SU-DHL-6 (cell line): Measurements from ENCODE around the gene DDX31.

Source experiments
- H2AFZ ChIP-seq: fragments of 200-600 bp; sonication (generic); 2 replicates; pipeline ENCODE4 v1.6.1; 2014; ENCODE audit warnings: low read depth, mild to moderate bottlenecking, moderate library complexity, mixed read lengths, antibody characterized with exemption, low read length; ENCODE audit not compliant: severe bottlenecking
- H3F3A ChIP-seq: fragments of 200-600 bp; shearing (Covaris generic); 2 replicates; pipeline ENCODE4 v1.6.0; 2016; ENCODE audit warnings: antibody characterized with exemption, mild to moderate bottlenecking; ENCODE audit not compliant: insufficient read depth
- H3K27ac ChIP-seq: fragments of 200-600 bp; sonication (generic); 2 replicates; pipeline ENCODE4 v1.5.1; 2016; ENCODE audit warnings: low read depth, mild to moderate bottlenecking, low read length, moderate library complexity, mixed read lengths
- H3K27me3 ChIP-seq: fragments of 200-600 bp; sonication (generic), shearing (Covaris generic); 2 replicates; pipeline ENCODE4 v1.6.0; 2014; ENCODE audit warnings: mild to moderate bottlenecking, low read length
- H3K36me3 ChIP-seq: fragments of 200-600 bp; sonication (generic); 2 replicates; pipeline ENCODE4 v1.6.1; 2014; ENCODE audit warnings: mild to moderate bottlenecking, low read length, mixed read lengths
- H3K4me2 ChIP-seq: fragments of 300-600, 200-600 bp; shearing (Covaris generic), sonication (generic); 2 replicates; pipeline ENCODE4 v1.6.0; 2014; ENCODE audit warnings: low read length, low read depth, mild to moderate bottlenecking; ENCODE audit not compliant: poor library complexity, severe bottlenecking
- H3K4me3 ChIP-seq: fragments of 200-600 bp; sonication (generic); 2 replicates; pipeline ENCODE4 v1.5.1; 2014; ENCODE audit warnings: antibody characterized with exemption, low read length, mild to moderate bottlenecking, mixed read lengths; ENCODE audit not compliant: insufficient read depth, poor library complexity, severe bottlenecking
- H3K79me2 ChIP-seq: fragments of 200-600 bp; sonication (generic); 2 replicates; pipeline ENCODE4 v1.6.1; 2014; ENCODE audit warnings: mild to moderate bottlenecking, low read length, moderate library complexity; ENCODE audit not compliant: insufficient read depth
- H3K9ac ChIP-seq: fragments of 200-600 bp; sonication (generic); 2 replicates; pipeline ENCODE4 v1.7.0; 2014; ENCODE audit warnings: mild to moderate bottlenecking, low read length
- H3K9me2 ChIP-seq: fragments of 200-600 bp; sonication (generic); replicated peaks from 2 replicates; pipeline ENCODE4 v1.6.1; 2014; ENCODE audit warnings: low read length; ENCODE audit not compliant: insufficient read depth
- H3K9me3 ChIP-seq: fragments of 200-600 bp; sonication (generic); 2 replicates; pipeline ENCODE4 v1.6.1; 2014; ENCODE audit warnings: low read length, mixed read lengths; ENCODE audit not compliant: insufficient read depth
- H4K20me1 ChIP-seq: fragments of 200-600 bp; sonication (generic); 2 replicates; pipeline ENCODE4 v1.6.1; 2014; ENCODE audit warnings: low read depth, mild to moderate bottlenecking, antibody characterized with exemption, low read length, moderate library complexity, mixed read lengths
- CTCF ChIP-seq: fragments of 200-600 bp; sonication (generic); IDR thresholded peaks from one replicate; pipeline ENCODE4 v1.5.1; 2017; ENCODE audit warnings: antibody characterized with exemption, mild to moderate bottlenecking, low read length, moderate library complexity; ENCODE audit not compliant: insufficient read depth, poor library complexity, severe bottlenecking
- EZH2phosphoT487 ChIP-seq: fragments of 200-600 bp; sonication (generic), shearing (Covaris generic); conservative IDR thresholded peaks from 2 replicates; pipeline ENCODE4 v1.6.1; 2018; ENCODE audit warnings: mild to moderate bottlenecking, antibody characterized with exemption, low read length, moderate library complexity, mixed read lengths

DDX31 gene

DNA sequence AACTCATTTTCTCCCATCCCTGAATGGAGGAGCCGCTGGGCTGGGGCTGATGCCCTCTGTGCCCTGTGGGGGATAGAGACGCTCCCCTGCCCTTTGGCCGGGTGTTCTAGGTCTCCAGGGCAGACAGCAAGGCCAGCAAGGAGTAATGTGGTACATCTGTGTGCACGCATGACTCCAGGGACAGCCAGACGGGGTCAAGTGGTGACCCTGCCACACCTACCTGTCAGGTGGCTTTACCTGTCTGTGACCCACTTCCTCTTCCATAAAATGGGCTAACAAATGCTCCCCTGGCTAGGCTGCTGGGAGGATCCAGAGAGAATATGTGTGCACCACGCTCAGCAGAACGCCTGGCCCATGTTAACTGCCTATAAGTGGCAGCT lies 122.7 kb downstream of the DDX31 start:
- Histone ChIP-seq H3K79me2 (no peaks in the 10 kb centered on the region), H3K9me3 (no peaks in the 10 kb centered on the region), H3K4me3 (no peak overlapping the region), H3K36me3 (no peaks in the 10 kb centered on the region), H2AFZ (peak overlapping the region; percentile 7), H4K20me1 (no peaks in the 10 kb centered on the region), H3K9ac (peak overlapping the region; percentile 51), H3F3A (peaks cover 20% of the 10 kb centered on the region), H3K27ac (peak overlapping the region; percentile 98), H3K9me2 (no peaks in the 10 kb centered on the region), H3K27me3 (no peaks in the 10 kb centered on the region), H3K4me2 (peak overlapping the region; percentile 68)
- TF ChIP-seq CTCF (no peak), EZH2phosphoT487 (no peak)

DNA sequence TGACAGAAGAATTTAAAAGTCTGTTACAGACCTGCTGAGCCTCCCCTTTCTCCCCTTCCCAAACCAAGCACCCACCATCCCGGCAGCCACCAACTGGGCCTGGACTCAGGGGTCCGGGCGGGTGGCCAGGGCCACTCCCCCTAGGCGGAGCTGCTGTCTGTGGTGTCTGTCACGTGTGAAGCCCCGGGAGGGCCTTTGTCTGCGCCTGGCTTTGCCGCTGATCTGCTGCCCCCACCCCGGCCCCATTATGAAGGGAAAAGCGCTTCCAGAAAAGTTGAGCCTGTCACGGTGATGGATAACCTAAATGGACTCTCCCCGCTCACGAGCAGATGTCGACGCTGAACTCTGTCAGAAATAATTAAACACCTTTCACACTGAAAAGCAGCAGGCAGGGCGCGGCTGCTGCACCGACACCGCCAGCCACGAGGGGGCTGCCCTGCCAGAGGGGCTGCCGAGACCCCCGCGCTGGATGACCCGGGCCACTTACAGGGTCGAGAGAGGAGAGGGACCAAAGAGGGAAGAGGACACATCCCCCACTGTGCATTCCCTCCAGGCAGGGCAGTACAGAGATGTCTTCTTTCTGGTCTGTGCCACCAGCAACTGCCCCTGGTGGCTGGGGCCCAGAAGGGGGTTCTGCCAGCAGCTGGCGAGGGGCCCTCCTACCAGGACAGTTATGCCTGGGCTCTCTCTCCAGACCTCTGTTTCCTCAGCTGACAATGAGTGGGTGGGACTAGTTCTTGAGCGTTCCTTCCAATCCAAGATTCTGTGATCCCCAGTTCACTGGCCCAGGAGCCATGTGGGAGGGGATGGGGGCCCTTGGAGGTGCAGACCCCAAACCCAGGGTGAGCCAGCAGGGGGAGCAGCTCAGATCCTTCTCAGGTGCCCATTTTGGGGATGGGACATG lies 123.4 kb downstream of the DDX31 start:
- TF ChIP-seq EZH2phosphoT487: no peak
- TF ChIP-seq CTCF: peak; percentile 78
- Histone ChIP-seq H3K9me2 (no peaks in the 10 kb centered on the region), H3K79me2 (no peaks in the 10 kb centered on the region), H2AFZ (peak overlapping the region; percentile 63), H3K36me3 (no peaks in the 10 kb centered on the region), H3K27me3 (no peaks in the 10 kb centered on the region), H3K9me3 (no peaks in the 10 kb centered on the region), H3K27ac (peak overlapping the region; percentile 98), H4K20me1 (no peaks in the 10 kb centered on the region), H3K4me3 (peak overlapping the region; percentile 10), H3K4me2 (peak overlapping the region; percentile 68), H3K9ac (peak overlapping the region; percentile 51), H3F3A (peaks cover 20% of the 10 kb centered on the region)

DNA sequence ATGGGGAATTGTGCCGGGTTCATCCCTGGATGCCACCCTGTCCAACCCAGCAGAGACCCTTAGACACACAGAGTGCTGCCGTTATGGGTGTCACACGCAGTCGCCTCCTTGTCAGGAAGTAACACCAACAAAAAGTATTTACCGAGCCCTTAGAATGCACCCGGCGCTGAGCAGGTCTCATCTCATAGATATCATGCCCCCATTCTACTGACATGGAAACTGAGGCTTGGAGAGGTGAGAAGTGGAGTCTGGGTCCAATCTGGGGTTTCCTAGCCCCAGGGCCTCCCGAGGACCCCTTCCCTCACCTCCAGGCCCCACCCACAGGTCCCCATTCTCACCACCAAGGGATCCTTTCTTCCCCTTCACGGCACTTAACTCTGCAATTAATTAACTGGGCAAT lies 124.2 kb downstream of the DDX31 start:
- no peaks in the 10 kb centered on the region for H3K79me2 ChIP-seq
- H3K9me2 ChIP-seq: no peaks in the 10 kb centered on the region
- H3K27me3 ChIP-seq: no peaks in the 10 kb centered on the region
- H3K4me3 ChIP-seq: no peak overlapping the region
- no peaks in the 10 kb centered on the region for H3K36me3 ChIP-seq
- peaks cover 20% of the 10 kb centered on the region for H3F3A ChIP-seq
- H3K9me3 ChIP-seq: no peaks in the 10 kb centered on the region
- TF ChIP-seq EZH2phosphoT487 (no peak), CTCF (no peak)
- H3K27ac ChIP-seq: no peak overlapping the region
- peak overlapping the region; percentile 51 for H3K9ac ChIP-seq
- H2AFZ ChIP-seq: peak overlapping the region; percentile 63
- no peaks in the 10 kb centered on the region for H4K20me1 ChIP-seq
- H3K4me2 ChIP-seq: peak overlapping the region; percentile 68
